ENCODE data around the gene PACS2.

- no peak for TF ChIP-seq CTCF (IDR thresholded peaks at IDR 0.05)
- no peak for TF ChIP-seq EP300 (IDR thresholded peaks at IDR 0.05)
These were observed 52.8 kb downstream of the PACS2 start for GRCh38 chr14:105367116-105368031.

Measured in esophagus muscularis mucosa (tissue), 3 donors.